Tibial nerve (tissue), 4 donors: ENCODE results near the gene NARS2.

Experiments used
- CTCF ChIP-seq, 5 experiments: fragments of 200-600 bp in 3 of 5; fragments of 450-650 bp in 2 of 5; sonication (generic) in 3 of 5; IDR thresholded peaks; one replicate each; pipeline ENCODE4 v1.5.1; 2016 to 2019; ENCODE audit warnings: antibody characterized with exemption in 5 of 5, mild to moderate bottlenecking in 3 of 5, moderate library complexity in 2 of 5
- EP300 ChIP-seq, 2 donors: sonication (generic); formaldehyde crosslinking; IDR thresholded peaks; one replicate each; pipeline ENCODE4 v1.6.1; 2017; ENCODE audit warnings: antibody characterized with exemption in 2 of 2, mild to moderate bottlenecking in 1 of 2
- POLR2A ChIP-seq, 2 donors: fragments of 450-650 bp; IDR thresholded peaks; one replicate each; pipeline ENCODE4 v1.6.1; 2017; ENCODE audit warnings: antibody characterized with exemption in 2 of 2, mild to moderate bottlenecking in 2 of 2, moderate library complexity in 2 of 2

- TF ChIP-seq POLR2A (IDR thresholded peaks at IDR 0.05) = no peak
- no peak for TF ChIP-seq CTCF (IDR thresholded peaks at IDR 0.05)
- TF ChIP-seq EP300 (IDR thresholded peaks at IDR 0.05) = no peak
Measured at GRCh38 chr11:78555592-78555991, 19.1 kb downstream of the NARS2 start.
